ENCODE data around the gene RBM33. TPM values are rescaled to one million over a fixed set of nuclear protein-coding genes. Genes with fewer than 3 reads are reported as not detected.

The RBM33 gene
- total and polyA plus RNA-seq, 2 of the 4 experiments (the other 2 are of a cell fraction) = 7.3 to 10.8 TPM

GRCh38 chr7:155652156-155653114 is 8.0 kb downstream of the RBM33 start (continued):
- TF ChIP-seq MXI1 (IDR thresholded peaks at IDR 0.05; ENCODE audit: borderline replicate concordance, low read depth, low read length) = no peak

- WGBS, 2 experiments (ENCODE audit: extremely low coverage in 2 of 2, insufficient read length in 1 of 2) = 83 to 100% methylated on average over 1 of the region's 2 CpGs
- Histone ChIP-seq H3K4me1 (ENCODE audit: control insufficient read depth, insufficient read depth, low read length) (peaks cover 7% of the 10 kb centered on the region), H4K91ac (ENCODE audit: insufficient read depth, low read depth, low read length) (no peak overlapping the region), H3K27me3 (ENCODE audit: control insufficient read depth, insufficient read depth, low read length) (no peaks in the 10 kb centered on the region), H2BK15ac (ENCODE audit: low read depth, low read length) (no peak overlapping the region), H3K79me1 (ENCODE audit: low read depth in 1 of 2, low read length in 2 of 2) (peaks cover 4 to 39% of the 10 kb centered on the region in 2 experiments; a peak in 3 of 4 replicates), H3K27ac (ENCODE audit: insufficient read depth, low read length) (peak overlapping the region; percentile 25; the same call in 1 of the 2 replicates), H2AFZ (replicated peaks; ENCODE audit: low read length, poor library complexity) (no peak overlapping the region), H4K5ac (ENCODE audit: low read depth, low read length) (no peak overlapping the region), H3K56ac (ENCODE audit: extremely low read depth, insufficient read depth, low read length) (no peak overlapping the region), H3K18ac (ENCODE audit: low read depth, low read length) (no peak overlapping the region), H4K20me1 (ENCODE audit: insufficient read depth, low read length) (peaks cover 83% of the 10 kb centered on the region), H2BK5ac (ENCODE audit: low read depth, low read length, poor library complexity, severe bottlenecking) (peak overlapping the region; percentile 40), H2BK120ac (ENCODE audit: low read depth, low read length) (no peak overlapping the region), H2BK20ac (ENCODE audit: low read depth, low read length) (no peak overlapping the region), H3K4ac (ENCODE audit: low read depth, low read length) (no peak overlapping the region), H3K23ac (ENCODE audit: low read depth, low read length) (no peak overlapping the region), H3K9ac (ENCODE audit: low read depth, low read length) (no peak overlapping the region), H4K8ac (ENCODE audit: low read depth in 2 of 2, low read length in 2 of 2) (no peak overlapping the region), H2AK9ac (replicated peaks; ENCODE audit: low read depth, low read length, poor library complexity) (no peak overlapping the region), H2AK5ac (ENCODE audit: low read depth, low read length) (no peak overlapping the region; the same call in 1 of the 2 replicates), H3K9me3 (ENCODE audit: control insufficient read depth, insufficient read depth, low read length) (no peaks in the 10 kb centered on the region), H3K4me3 (ENCODE audit: insufficient read depth, low read depth, low read length) (no peak overlapping the region), H3K4me2 (ENCODE audit: low read depth, low read length) (peak overlapping the region; percentile 56), H3K14ac (replicated peaks; ENCODE audit: low read depth, low read length) (no peak overlapping the region), H3K9me1 (ENCODE audit: insufficient read depth, low read length) (no peaks in the 10 kb centered on the region; the same call in 1 of the 2 replicates), H3K36me3 (ENCODE audit: control insufficient read depth, insufficient read depth, low read length) (no peaks in the 10 kb centered on the region)
- POLR2A ChIA-PET (ENCODE audit: unreplicated experiment) = no interaction called here
- CTCF ChIA-PET = no interaction called here
- in situ Hi-C loops (cut with MboI; ENCODE audit: low sequenced_read_pairs) (no loop called here), dilution Hi-C loops (cut with HindIII; ENCODE audit: low sequenced_read_pairs, unreplicated experiment) (no loop called here), intact Hi-C loops (cut with micrococcal nuclease) (no loop called here)
- DNase-seq (peak; percentile 63), ATAC-seq (ENCODE audit: low read depth) (peak; percentile 42)
- BruUV-seq (replicated peaks) = no TSS peak
- peak; percentile 18; the same call in 1 of the 2 replicates for TF ChIP-seq NFE2L2 (IDR thresholded peaks at IDR 0.05; ENCODE audit: low read depth, low read length)
- TF ChIP-seq SMC3 (IDR thresholded peaks at IDR 0.05; ENCODE audit: low read depth, low read length) = no peak
- TF ChIP-seq FOS (IDR thresholded peaks at IDR 0.05; ENCODE audit: low read depth, low read length) = peak; percentile 26; the same call in 1 of the 2 replicates
- TF ChIP-seq RAD21 (IDR thresholded peaks at IDR 0.05; ENCODE audit: low read length) = no peak
- no peak for TF ChIP-seq MAFK (IDR thresholded peaks at IDR 0.05; ENCODE audit: low read depth, low read length)
- no peak for TF ChIP-seq CHD1 (IDR thresholded peaks at IDR 0.05; ENCODE audit: low read depth, low read length)
- TF ChIP-seq CTCF (conservative IDR thresholded peaks at IDR 0.05; ENCODE audit: low read depth, low read length) = no peak
- no peak for TF ChIP-seq ELK1 (IDR thresholded peaks at IDR 0.05; ENCODE audit: borderline replicate concordance, low read depth, low read length)
- no peak for TF ChIP-seq BHLHE40 (IDR thresholded peaks at IDR 0.05; ENCODE audit: low read depth, low read length)
- peak; percentile 98 for TF ChIP-seq CEBPB (IDR thresholded peaks at IDR 0.05; ENCODE audit: low read depth, low read length)
These were observed 9.3 kb downstream of the RBM33 start for GRCh38 chr7:155653803-155654202.
